IPS-NIHi7 (cell line): Measurements from ENCODE around the gene EPN3.
A peak's percentile ranks its signal among the peaks of the same experiment; 100 is the strongest.

Experiments used
- DNase-seq: peaks from one replicate; pipeline ENCODE4 v3.0.0; 2012; ENCODE audit warnings: mixed read lengths; ENCODE audit errors: extremely low spot score

The EPN3 gene

GRCh38 chr17:50508573-50509460, 23.7 kb upstream of the EPN3 start:
- no peak for DNase-seq

DNA sequence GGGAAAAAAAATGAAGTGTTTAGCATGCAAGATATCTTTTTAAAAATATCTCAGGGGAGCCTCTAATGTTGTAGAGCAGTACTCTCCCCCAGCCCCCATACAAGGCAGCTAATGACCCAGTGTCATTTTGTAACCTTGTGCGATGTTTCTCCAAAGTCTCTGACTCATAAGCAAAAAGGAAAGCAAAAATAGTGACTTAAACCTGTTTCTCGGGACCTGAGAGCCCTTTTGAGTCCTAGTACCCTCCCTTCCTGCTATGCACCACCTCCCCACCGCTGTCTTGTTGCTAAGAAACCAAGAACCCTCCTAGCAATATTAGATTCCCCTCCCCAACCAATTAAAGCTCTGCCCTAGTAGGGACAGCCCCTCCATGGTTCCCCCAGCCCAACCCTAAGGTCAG, 21.5 kb upstream of the EPN3 start:
- no peak for DNase-seq

DNA sequence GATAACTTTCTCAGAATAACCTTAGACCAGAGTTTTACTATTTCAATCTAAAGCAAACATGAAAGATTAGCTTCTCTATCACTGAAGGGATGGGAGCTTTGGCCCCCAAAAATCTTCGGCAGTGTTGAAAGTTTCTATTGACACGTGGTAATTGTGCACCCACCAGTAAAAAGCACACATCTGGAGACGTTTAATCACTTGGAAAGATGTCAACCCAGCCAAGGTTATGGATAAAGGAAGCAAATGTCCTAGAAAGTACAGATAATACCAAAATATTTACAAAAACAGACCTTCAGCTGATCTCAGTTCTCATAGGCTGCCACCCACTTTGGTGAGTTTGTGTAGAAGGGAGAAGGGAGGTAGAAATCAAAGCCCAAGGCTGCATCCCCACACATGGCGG, 19.0 kb upstream of the EPN3 start:
- DNase-seq = no peak

GRCh38 chr17:50514388-50514787, 18.1 kb upstream of the EPN3 start:
- no peak for DNase-seq

- no peak for DNase-seq
Measured at GRCh38 chr17:50514936-50515702, 17.4 kb upstream of the EPN3 start.

DNA sequence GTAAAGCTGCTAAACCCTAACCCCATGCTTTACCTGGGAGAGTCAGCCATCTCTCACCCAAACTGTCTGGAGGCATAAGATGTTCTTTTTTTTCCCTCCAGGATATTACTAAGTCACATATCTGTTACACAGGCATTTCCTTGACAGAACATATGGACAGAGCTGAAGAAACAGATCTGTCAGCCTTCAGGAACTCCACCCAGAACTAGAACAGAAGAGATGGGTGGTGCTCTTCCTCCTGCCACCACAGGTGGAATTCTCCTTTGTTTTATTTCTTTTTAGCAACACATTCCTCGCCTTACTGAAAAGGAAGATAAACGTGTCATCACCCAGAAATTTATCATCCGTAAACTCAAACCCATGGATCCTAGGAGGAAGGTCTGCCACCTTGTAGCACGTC, 15.5 kb upstream of the EPN3 start:
- DNase-seq = no peak

GRCh38 chr17:50517504-50518383, 14.8 kb upstream of the EPN3 start:
- no peak for DNase-seq

- no peak for DNase-seq
Measured at GRCh38 chr17:50518384-50519023, 14.0 kb upstream of the EPN3 start.

- DNase-seq = no peak
Measured at GRCh38 chr17:50519141-50519834, 13.2 kb upstream of the EPN3 start.

GRCh38 chr17:50520483-50520882, 12.1 kb upstream of the EPN3 start:
- no peak for DNase-seq

GRCh38 chr17:50521514-50521913, 11.0 kb upstream of the EPN3 start:
- no peak for DNase-seq

- no peak for DNase-seq
Measured at GRCh38 chr17:50522766-50523165, 9.8 kb upstream of the EPN3 start.

DNA sequence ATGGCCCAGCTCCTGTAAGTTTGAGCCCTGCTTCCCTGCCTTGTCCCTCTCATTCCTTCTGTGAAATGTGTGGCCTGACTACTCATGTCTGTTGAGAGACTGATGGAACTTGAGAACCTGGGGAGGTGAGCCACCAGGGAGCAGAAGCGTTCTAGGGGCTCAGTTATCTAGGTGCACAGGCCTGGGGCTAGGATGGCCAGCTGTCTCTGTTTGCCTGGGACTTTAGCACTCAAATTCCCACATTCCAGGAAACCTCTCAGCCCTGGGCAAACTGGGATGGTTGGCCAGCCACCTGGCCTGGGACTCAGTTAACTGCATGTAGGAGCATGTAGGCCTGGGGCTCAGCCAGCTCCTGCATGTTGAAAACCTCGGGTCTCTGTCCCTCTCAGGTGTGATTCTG, 9.3 kb upstream of the EPN3 start:
- DNase-seq = no peak

DNA sequence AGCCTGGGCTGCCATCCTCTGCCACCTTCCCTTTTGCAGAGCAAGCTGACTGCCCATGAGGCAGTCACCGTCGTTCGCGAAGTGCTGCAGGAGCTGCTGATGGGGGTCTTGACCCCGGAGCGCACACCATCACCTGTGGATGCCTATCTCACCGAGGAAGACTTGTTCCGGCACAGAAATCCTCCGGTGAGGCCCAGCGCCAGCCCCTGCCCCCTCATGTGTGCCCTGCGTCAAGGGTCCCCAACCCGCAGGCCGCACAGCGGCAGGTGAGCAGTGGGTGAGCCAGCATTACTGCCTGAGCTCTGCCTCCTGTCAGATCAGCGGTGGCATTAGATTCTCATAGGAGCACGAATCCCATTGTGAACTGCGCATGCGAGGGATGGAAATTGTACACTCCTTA, 7.7 kb upstream of the EPN3 start:
- no peak for DNase-seq

- DNase-seq = no peak
Measured at GRCh38 chr17:50527155-50527762, 5.3 kb upstream of the EPN3 start.

DNA sequence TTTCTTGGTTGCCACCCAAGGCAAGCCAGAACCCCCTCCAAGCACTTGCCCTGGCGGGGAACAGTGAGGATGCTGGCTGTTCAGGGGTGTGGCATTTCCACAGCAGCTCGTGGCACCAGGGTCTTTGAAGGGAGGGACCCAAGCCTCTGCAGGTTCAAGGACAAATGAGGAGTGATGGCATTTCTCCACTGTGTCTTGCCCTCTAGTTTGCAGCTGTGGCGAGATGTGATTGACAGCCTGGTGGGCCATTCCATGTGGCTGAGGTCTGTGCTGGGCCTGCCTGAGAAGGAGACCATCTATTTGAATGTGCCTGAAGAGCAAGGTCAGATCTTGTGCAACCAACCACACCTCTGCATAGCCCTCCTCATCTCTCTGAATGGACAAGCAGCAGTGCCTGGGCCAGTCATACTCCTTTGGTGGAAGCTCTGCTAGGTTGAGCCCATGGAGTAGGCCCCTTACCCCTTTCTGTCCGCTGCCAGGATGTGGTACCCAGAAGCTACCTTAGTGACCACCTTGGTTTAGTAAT, 4.5 kb upstream of the EPN3 start:
- no peak for DNase-seq

GRCh38 chr17:50529849-50530248, 2.7 kb upstream of the EPN3 start:
- DNase-seq = no peak

DNA sequence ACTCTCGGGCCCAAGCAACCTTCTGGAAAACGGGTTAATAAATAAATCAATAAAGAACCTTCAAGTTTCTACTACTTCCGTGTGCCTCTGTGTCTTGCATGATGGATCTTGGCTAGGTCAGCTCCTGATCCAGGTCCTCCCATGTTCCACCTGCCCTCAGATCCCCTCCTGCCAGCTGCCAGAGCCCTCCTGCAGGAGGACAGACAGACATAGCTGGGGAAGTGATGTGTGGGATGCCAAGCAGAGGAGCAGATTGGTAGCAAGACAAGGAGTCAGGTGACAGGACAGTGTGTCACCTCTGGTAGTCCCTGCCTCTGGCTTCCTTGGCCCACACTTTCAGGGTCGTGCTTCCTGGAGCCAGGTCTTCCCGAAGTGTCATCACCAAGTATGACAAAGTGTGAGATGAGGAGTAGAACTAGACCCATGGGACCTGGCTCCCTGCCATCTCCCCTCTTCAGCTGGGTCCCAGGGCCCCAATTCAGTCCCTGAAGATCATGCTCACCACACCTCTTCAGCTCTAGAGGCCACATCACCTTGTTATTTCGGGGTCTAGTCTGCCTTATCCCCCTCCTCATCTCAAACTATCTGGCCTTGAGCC, 1.0 kb upstream of the EPN3 start:
- no peak for DNase-seq

DNA sequence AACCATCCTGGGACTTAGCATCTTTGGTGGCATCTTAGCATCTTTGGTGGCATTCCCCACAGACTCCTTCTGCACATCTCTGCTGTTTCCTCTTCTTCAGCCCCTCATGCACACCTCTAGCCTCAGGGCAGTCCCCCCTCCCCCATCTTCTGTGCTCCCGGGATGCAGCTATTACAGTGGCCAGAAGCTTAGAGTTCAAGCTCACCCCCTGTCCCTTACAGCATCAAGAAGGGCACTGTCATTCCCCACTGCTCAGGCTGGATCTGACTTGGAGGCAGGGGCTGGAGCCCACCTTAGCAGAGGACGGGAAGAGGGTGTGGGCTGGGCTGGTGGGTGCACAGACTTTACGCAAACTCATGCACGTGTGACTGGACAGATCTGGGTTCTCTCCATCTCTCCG, 650 bp downstream of the EPN3 start:
- DNase-seq = peak; percentile 42

GRCh38 chr17:50533720-50534148, 1.2 kb downstream of the EPN3 start:
- no peak for DNase-seq
